PFSK-1 (cell line): Measurements from ENCODE around the gene BPIFB2.

Source experiments
- FOXP2 ChIP-seq: optimal IDR thresholded peaks from 2 replicates; pipeline ENCODE3; 2011; ENCODE audit warnings: borderline replicate concordance, control low read depth, inconsistent platforms; ENCODE audit not compliant: insufficient read depth; ENCODE audit errors: extremely low read length, extremely low read depth
- POLR2AphosphoS5 ChIP-seq: IDR thresholded peaks from 2 replicates; pipeline ENCODE4 v1.6.1; 2012; ENCODE audit warnings: low read depth, mild to moderate bottlenecking, control low read depth, low read length, moderate library complexity
- SIN3A ChIP-seq: IDR thresholded peaks from 2 replicates; pipeline ENCODE4 v1.6.1; 2012; ENCODE audit warnings: mild to moderate bottlenecking, low read length, moderate library complexity, borderline replicate concordance; ENCODE audit not compliant: insufficient read depth
- TAF1 ChIP-seq: IDR thresholded peaks from 2 replicates; pipeline ENCODE4 v1.6.1; 2012; ENCODE audit warnings: low read length, control low read depth, borderline replicate concordance; ENCODE audit not compliant: insufficient read depth
- TF ChIP-seq, protein P1 (sequence below), 2 experiments: IDR thresholded peaks; 2 replicates each; pipeline versions ENCODE4 v1.6.1 to v1.8.0; 2011 to 2012; ENCODE audit warnings: low read depth in 2 of 2, low read length in 2 of 2, control low read depth in 1 of 2, inconsistent platforms in 1 of 2, mild to moderate bottlenecking in 1 of 2, moderate library complexity in 1 of 2; ENCODE audit not compliant: insufficient read depth in 1 of 2

The BPIFB2 gene

DNA sequence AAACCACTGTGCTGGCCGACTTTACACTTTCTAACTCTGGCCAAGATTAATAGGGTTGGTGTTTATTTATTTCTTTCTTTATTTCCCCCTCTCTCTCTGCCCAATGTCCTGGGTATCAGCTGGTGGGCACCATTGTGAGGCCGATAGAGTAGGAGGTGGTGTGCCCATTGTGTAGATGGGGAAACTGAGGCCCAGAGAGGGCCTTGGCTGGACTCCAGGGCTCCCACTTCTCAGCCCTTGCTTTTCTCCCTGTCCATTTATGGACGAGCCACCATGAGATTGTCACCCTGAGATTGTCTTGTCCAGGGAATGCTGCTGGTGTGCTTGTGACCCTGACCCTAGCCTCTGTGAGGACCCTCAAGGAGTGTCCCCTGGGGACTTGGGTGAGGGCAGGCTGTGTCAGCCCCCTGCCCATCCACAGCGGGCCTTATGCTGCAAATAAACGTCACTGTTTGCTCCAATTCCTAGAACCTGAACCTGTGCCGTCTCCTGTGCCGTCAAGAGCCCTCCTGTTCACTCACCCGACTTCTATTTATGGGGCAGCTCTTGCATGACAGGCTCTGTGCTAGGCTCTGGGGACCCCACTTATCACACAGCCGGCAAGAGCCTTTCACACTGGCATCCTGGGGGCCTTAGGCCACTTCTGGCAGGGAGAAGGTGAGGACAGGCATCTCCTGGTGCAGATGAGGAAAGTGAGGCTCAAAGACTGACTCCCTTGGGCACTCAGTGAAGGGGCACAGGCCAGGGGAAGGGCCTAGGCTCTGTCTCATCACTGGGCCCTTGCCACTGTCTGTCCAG is 28.1 kb upstream of the BPIFB2 start:
- no peak for TF ChIP-seq FOXP2
- TF ChIP-seq, protein P1, sequence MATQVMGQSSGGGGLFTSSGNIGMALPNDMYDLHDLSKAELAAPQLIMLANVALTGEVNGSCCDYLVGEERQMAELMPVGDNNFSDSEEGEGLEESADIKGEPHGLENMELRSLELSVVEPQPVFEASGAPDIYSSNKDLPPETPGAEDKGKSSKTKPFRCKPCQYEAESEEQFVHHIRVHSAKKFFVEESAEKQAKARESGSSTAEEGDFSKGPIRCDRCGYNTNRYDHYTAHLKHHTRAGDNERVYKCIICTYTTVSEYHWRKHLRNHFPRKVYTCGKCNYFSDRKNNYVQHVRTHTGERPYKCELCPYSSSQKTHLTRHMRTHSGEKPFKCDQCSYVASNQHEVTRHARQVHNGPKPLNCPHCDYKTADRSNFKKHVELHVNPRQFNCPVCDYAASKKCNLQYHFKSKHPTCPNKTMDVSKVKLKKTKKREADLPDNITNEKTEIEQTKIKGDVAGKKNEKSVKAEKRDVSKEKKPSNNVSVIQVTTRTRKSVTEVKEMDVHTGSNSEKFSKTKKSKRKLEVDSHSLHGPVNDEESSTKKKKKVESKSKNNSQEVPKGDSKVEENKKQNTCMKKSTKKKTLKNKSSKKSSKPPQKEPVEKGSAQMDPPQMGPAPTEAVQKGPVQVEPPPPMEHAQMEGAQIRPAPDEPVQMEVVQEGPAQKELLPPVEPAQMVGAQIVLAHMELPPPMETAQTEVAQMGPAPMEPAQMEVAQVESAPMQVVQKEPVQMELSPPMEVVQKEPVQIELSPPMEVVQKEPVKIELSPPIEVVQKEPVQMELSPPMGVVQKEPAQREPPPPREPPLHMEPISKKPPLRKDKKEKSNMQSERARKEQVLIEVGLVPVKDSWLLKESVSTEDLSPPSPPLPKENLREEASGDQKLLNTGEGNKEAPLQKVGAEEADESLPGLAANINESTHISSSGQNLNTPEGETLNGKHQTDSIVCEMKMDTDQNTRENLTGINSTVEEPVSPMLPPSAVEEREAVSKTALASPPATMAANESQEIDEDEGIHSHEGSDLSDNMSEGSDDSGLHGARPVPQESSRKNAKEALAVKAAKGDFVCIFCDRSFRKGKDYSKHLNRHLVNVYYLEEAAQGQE (IDR thresholded peaks at IDR 0.05; ENCODE audit: insufficient read depth in 1 of 2, low read depth in 2 of 2, low read length in 2 of 2): no peak
- TF ChIP-seq SIN3A: no peak
- no peak for TF ChIP-seq TAF1
- TF ChIP-seq POLR2AphosphoS5: no peak

DNA sequence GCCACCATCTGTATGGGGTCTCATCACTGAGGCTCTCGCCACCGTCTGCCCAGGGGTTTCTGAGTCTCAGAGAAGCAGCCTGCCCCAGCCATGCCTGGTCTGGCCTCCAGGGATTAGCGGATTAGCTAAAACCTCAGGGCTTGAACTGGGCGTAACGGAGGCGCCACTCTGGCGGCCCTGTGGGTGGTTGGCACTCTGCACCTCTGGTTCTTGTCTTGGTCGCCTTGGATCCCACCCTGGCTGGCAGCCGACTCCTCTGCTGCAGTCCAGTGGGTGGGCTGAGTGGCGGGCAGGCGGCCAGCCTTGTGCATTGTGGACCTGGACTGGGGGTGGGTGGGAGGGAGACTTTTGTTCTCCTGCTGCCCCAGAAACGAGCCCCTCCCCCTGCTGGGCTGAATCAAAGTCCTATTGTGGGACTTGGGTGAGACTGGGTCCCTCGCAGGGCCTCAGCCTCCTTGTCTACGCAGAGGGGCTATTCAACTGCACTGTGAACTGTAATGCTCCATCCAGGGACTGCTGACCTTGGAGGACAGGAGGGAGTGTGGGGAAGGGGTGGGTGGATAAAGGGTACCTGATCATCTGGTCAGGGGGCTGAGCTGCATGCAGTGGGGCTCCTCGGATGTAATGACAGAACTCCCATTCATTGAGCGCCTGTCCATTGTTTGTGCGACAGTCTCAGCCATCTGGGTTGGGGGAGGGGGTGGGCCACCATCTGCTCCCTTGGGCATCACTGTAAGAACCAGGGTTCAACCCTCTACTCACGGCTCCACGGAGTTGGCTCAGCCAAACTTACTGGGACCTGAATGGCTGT is 27.2 kb upstream of the BPIFB2 start:
- no peak for TF ChIP-seq TAF1
- TF ChIP-seq, protein P1 (IDR thresholded peaks at IDR 0.05; ENCODE audit: insufficient read depth in 1 of 2, low read depth in 2 of 2, low read length in 2 of 2): no peak
- TF ChIP-seq SIN3A: no peak
- TF ChIP-seq FOXP2: no peak
- no peak for TF ChIP-seq POLR2AphosphoS5

DNA sequence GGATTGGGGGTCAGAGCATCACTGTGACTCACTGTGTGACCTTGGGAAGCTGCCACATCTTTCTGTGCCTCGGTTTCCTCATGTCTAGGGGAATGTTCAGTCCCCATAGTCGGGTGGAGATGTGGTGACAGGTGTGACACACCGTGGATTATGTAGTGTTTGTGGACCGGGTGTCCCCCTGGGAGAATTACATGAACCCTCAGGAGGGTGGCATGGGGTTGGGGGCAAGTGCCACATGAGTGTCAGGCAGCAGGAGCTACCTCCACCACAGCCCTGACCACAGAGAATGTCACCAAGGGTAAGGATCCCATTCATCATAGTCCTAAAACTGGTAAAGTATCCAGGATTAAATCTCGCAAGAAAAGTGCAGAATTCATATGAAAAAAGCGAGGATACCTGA is 26.5 kb upstream of the BPIFB2 start:
- TF ChIP-seq SIN3A: no peak
- TF ChIP-seq TAF1: no peak
- TF ChIP-seq, protein P1 (IDR thresholded peaks at IDR 0.05; ENCODE audit: insufficient read depth in 1 of 2, low read depth in 2 of 2, low read length in 2 of 2): no peak
- no peak for TF ChIP-seq FOXP2
- TF ChIP-seq POLR2AphosphoS5: no peak

DNA sequence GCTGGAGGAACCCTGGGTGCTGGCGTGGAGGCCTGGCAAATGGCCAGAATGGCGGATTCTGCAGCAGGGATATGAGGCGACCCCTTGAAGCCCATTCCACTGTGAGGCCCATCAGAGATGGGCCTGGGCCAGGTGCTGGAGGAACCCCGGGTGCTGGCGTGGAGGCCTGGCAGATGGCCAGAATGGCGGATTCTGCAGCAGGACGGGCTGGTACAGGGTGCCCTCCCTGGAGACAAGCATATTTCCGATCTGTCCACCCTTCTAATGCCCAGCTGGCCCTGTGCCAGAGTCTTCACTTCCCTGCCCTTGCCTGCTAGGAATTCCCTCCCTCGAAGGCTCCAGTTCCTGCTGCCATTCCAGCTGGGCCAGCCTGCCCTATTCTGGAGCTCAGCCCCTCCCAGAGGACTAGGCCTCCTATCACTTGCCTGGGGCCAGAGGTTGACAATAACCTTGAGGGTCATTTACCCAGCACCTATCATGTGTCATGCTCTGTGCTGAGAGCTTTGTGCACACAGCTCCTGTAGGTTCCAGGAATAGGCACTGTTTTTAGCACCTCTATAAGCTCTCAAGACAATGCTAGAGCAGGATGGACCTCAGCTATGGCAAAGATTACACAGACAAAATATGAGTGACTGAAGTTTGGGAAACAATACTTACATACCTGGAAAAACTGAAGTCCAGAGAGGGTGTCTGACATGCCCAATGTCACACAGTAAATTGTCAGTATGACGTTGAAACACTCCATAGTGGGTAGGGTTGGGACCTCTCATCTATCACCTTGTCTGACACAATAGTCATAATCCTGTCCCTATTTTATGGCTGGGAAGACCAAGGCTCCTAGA is 24.7 kb upstream of the BPIFB2 start:
- TF ChIP-seq, protein P1 (IDR thresholded peaks at IDR 0.05; ENCODE audit: insufficient read depth in 1 of 2, low read depth in 2 of 2, low read length in 2 of 2): no peak
- TF ChIP-seq FOXP2 (no peak), POLR2AphosphoS5 (no peak), TAF1 (no peak), SIN3A (no peak)
